ENCODE data around the gene VWA5A. TPM values are rescaled to one million over a fixed set of nuclear protein-coding genes. Genes with fewer than 3 reads are reported as not detected.

The VWA5A gene
- polyA plus RNA-seq, 2 of the 4 experiments (the other 2 are of a cell fraction) = 0.18 to 1.5 TPM

DNA sequence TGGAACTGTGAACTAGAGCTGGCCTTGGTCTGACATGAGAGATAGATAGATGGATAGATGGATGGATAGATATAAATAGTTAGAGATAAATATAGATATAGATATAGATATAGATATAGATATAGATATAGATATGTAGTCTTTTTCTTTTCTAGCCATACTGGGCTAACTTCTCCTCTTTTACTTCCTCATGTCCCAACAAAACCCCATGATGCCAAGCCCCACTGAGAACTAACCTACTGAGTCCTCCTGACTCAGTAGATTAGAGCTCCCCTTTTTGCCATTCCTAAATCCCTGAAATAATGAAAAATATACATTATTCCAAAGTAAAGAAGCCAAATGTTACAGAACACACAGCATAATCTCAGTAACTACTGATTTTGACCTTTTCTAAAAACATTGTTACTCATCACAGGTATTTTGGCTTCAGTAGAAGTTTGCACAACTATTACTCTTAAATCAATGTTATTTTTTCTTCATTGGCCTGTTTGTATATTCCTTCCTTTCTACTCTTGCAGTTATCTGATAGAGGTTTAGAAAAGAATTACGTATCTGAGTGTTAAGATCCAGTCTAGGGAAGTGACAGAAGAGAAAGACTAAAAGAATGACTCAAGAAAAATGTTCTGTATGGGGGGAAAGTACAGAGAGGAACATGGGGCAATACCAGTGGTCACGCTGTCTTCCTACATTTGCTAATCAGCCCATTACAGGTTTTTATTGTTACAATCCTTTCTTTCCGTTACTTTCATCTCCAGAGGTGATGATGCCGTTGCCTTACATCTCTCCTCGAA, 61.9 kb downstream of the VWA5A start:
- Histone ChIP-seq H3K4me1 (0 out of 3 replicates have a peak, but pooled peaks cover 3% of the 10 kb centered on the region), H3K27ac (no peak overlapping the region), H3K4me2 (no peak overlapping the region), H3K9me3 (no peaks in the 10 kb centered on the region), H3K4me3 (no peak overlapping the region)
- ATAC-seq (no peak), DNase-seq (ENCODE audit: low read depth in 1 of 2, low spot score in 1 of 2) (no peak), FAIRE-seq (no peak)
- TF ChIP-seq ZSCAN20 (CRISPR knock-in tag; IDR thresholded peaks at IDR 0.05) = no peak
- no peak for TF ChIP-seq HOXB13 (CRISPR knock-in tag; IDR thresholded peaks at IDR 0.05; ENCODE audit: low read depth)
- ChIA-PET POLR2A (no interaction called here), CTCF (no interaction called here)
- WGBS (ENCODE audit: missing lambda C conversion rate) = 58% methylated on average over 5 of the region's 5 CpGs

DNA sequence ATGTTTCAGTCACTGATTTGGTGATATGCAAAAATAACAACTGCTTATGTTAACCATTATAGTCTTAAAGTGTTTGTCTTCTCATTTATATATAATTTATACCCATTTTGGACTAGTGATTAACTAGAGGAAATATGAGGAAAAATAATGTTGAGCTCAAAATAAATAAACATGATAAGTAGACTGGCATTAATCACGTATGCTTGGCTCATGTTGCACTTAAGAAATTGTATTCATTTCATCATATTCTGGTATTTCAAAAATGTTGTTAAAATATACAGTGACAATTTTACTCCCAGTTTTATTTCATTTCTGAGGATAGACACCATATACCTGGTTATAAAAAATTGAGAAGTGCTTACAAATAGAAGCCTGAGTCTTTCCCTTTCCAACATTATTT, 64.1 kb downstream of the VWA5A start:
- Histone ChIP-seq H3K4me3 (no peak overlapping the region), H3K9me3 (no peaks in the 10 kb centered on the region), H3K4me1 (0 out of 3 replicates have a peak, but pooled peaks cover 2% of the 10 kb centered on the region), H3K4me2 (no peak overlapping the region), H3K27ac (no peak overlapping the region)
- FAIRE-seq (no peak), DNase-seq (ENCODE audit: low read depth in 1 of 2, low spot score in 1 of 2) (no peak), ATAC-seq (no peak)
- ChIA-PET CTCF (no interaction called here), POLR2A (no interaction called here)
- WGBS (ENCODE audit: missing lambda C conversion rate) = 24% methylated on average over 1 of the region's 1 CpG
- TF ChIP-seq NPAS2 (CRISPR knock-in tag; IDR thresholded peaks at IDR 0.05; ENCODE audit: borderline replicate concordance) = no peak
- TF ChIP-seq, protein P1, sequence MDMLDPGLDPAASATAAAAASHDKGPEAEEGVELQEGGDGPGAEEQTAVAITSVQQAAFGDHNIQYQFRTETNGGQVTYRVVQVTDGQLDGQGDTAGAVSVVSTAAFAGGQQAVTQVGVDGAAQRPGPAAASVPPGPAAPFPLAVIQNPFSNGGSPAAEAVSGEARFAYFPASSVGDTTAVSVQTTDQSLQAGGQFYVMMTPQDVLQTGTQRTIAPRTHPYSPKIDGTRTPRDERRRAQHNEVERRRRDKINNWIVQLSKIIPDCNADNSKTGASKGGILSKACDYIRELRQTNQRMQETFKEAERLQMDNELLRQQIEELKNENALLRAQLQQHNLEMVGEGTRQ (IDR thresholded peaks at IDR 0.05) = no peak
- no peak for TF ChIP-seq ZC3H11A (IDR thresholded peaks at IDR 0.05)
- no peak for TF ChIP-seq CEBPB (IDR thresholded peaks at IDR 0.05)
- TF ChIP-seq PHF8 (IDR thresholded peaks at IDR 0.05; ENCODE audit: borderline replicate concordance, low read depth) = no peak
- TF ChIP-seq RARB (CRISPR knock-in tag; IDR thresholded peaks at IDR 0.05) = no peak
- no peak for TF ChIP-seq BHLHE40 (IDR thresholded peaks at IDR 0.05; ENCODE audit: low read depth, low read length)
- TF ChIP-seq, protein P2, sequence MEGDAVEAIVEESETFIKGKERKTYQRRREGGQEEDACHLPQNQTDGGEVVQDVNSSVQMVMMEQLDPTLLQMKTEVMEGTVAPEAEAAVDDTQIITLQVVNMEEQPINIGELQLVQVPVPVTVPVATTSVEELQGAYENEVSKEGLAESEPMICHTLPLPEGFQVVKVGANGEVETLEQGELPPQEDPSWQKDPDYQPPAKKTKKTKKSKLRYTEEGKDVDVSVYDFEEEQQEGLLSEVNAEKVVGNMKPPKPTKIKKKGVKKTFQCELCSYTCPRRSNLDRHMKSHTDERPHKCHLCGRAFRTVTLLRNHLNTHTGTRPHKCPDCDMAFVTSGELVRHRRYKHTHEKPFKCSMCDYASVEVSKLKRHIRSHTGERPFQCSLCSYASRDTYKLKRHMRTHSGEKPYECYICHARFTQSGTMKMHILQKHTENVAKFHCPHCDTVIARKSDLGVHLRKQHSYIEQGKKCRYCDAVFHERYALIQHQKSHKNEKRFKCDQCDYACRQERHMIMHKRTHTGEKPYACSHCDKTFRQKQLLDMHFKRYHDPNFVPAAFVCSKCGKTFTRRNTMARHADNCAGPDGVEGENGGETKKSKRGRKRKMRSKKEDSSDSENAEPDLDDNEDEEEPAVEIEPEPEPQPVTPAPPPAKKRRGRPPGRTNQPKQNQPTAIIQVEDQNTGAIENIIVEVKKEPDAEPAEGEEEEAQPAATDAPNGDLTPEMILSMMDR (IDR thresholded peaks at IDR 0.05) = no peak
- TF ChIP-seq, protein P3, sequence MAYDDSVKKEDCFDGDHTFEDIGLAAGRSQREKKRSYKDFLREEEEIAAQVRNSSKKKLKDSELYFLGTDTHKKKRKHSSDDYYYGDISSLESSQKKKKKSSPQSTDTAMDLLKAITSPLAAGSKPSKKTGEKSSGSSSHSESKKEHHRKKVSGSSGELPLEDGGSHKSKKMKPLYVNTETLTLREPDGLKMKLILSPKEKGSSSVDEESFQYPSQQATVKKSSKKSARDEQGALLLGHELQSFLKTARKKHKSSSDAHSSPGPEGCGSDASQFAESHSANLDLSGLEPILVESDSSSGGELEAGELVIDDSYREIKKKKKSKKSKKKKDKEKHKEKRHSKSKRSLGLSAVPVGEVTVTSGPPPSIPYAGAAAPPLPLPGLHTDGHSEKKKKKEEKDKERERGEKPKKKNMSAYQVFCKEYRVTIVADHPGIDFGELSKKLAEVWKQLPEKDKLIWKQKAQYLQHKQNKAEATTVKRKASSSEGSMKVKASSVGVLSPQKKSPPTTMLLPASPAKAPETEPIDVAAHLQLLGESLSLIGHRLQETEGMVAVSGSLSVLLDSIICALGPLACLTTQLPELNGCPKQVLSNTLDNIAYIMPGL (CRISPR knock-in tag; IDR thresholded peaks at IDR 0.05; ENCODE audit: borderline replicate concordance) = no peak
- TF ChIP-seq POLR2A (IDR thresholded peaks at IDR 0.05; ENCODE audit: low read length) = no peak
- no peak for TF ChIP-seq CHD4 (IDR thresholded peaks at IDR 0.05; ENCODE audit: borderline replicate concordance)

DNA sequence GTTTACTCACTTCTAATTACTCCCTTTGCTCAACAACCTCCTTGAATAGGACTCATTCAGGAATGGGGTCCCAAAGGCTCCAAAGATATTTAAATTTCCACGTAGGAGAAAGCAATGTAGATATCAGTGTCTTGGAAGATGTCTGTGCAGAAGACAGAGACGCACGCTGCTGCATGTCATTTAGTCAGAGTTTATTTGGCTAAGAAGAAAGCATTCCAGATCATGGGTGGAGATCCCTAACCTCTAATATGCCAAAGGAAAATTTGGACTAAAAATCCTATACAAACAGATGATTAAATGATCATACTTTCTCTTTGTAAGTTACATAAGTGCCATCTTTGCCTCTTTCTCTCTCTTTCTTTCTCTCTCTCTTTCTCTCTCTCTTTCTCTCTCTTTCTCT, 67.8 kb downstream of the VWA5A start, which contains the start of gene OR10D3:
Gene OR10D3, plus strand, starts transcription at position 278 of the 400 bp plus-strand sequence. CDS start 1,925 bp downstream, outside the sequence.
- Histone ChIP-seq H3K9me3 (no peaks in the 10 kb centered on the region), H3K4me3 (no peak within 1 kb of the TSS), H3K4me2 (no peak within 1 kb of the TSS), H3K27ac (no peak within 1 kb of the TSS), H3K4me1 (no peaks in the 10 kb centered on the region)
- WGBS (ENCODE audit: missing lambda C conversion rate) = 0% methylated on average over 3 of the region's 3 CpGs
- no peak for TF ChIP-seq ZC3H11A (IDR thresholded peaks at IDR 0.05)
- ChIA-PET CTCF (no interaction called here), POLR2A (no interaction called here)
- DNase-seq (ENCODE audit: low read depth in 1 of 2, low spot score in 1 of 2) (no peak), FAIRE-seq (no peak), ATAC-seq (no peak)

Data from A549 (cell line).